Heart left ventricle (tissue), 13 donors: ENCODE data around the gene SLC4A2.

Experiments used
- POLR2A ChIP-seq, 2 donors: fragments of 450-650 bp; IDR thresholded peaks; one replicate each; pipeline ENCODE4 v1.6.1; 2017; ENCODE audit warnings: antibody characterized with exemption in 2 of 2, mild to moderate bottlenecking in 2 of 2, moderate library complexity in 2 of 2
- TF ChIP-seq, protein P1 (sequence below), 12 donors: fragments of 200-600 bp; sonication (generic) in 4 of 12; IDR thresholded peaks; one replicate each; pipeline versions ENCODE4 v1.5.0 to v1.8.0; 2018 to 2022; ENCODE audit warnings: antibody characterized with exemption in 12 of 12, mild to moderate bottlenecking in 5 of 12
- donor health status: ischemic (EF 13 %, LVEDD 7.1; RV severe dilation, severe dysfunction).
- donor health status: DM: no; HTN: yes; CAD: no.
- donor health status: DM: no; HTN: no; CAD: no.
- donor health status: ischemic (EF 25% LVEDD 6.9; RV normal size, moderate dysfunction).
- donor health status: ischemic (EF 25% LVEDD 5.7; RV mildly dilated, moderate dysfunction).
- donor health status: ischemic (EF 35%, LVEDD 5.7; RV mildly dilated, moderate dysfunction).
- donor health status: nonischemic (EF 11% LVEDD 7.7; RV severe dilation, severe dysfunction).
- donor health status: DM: yes; HTN: yes; CAD: no.
- donor health status: PGD.
- donor health status: ischemic (EF 29% LVEDD 5.4; RV normal size, mild dysfunction).
- donor health status: nonischemic (EF 23%, LVEDD 6.1; RV moderate dilation, normal function).

DNA sequence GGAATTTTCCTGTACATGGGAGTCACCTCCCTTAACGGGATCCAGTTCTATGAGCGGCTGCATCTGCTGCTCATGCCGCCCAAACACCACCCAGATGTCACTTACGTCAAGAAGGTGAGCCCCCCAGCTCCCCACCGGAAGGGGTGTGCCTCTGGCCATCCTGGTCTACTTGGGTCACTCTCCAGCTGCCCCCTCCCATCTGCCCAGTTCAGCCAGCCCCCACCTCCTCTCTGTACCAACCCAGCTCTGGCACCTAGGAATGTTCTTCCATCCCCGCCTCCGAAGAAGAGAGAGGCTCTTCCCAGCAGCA lies 16.2 kb downstream of the SLC4A2 start:
- TF ChIP-seq, protein P1, sequence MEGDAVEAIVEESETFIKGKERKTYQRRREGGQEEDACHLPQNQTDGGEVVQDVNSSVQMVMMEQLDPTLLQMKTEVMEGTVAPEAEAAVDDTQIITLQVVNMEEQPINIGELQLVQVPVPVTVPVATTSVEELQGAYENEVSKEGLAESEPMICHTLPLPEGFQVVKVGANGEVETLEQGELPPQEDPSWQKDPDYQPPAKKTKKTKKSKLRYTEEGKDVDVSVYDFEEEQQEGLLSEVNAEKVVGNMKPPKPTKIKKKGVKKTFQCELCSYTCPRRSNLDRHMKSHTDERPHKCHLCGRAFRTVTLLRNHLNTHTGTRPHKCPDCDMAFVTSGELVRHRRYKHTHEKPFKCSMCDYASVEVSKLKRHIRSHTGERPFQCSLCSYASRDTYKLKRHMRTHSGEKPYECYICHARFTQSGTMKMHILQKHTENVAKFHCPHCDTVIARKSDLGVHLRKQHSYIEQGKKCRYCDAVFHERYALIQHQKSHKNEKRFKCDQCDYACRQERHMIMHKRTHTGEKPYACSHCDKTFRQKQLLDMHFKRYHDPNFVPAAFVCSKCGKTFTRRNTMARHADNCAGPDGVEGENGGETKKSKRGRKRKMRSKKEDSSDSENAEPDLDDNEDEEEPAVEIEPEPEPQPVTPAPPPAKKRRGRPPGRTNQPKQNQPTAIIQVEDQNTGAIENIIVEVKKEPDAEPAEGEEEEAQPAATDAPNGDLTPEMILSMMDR (IDR thresholded peaks at IDR 0.05) = no peak
- no peak for TF ChIP-seq POLR2A (IDR thresholded peaks at IDR 0.05)
